Esophagus squamous epithelium (tissue), 5 donors: ENCODE measurements around the gene KIF26B. TPM values are rescaled to one million over a fixed set of nuclear protein-coding genes. Genes with fewer than 3 reads are reported as not detected.

Experiments
- DNase-seq: peaks from one replicate; lab custom pipeline; 2025; lab: John Stamatoyannopoulos, UW
- H3K27ac ChIP-seq, 4 donors: fragments of 200-600 bp; sonication (generic); one replicate each; pipeline ENCODE4 v1.5.1; 2016 to 2019; ENCODE audit warnings: mild to moderate bottlenecking in 1 of 4
- H3K27me3 ChIP-seq, 4 donors: fragments of 200-600 bp; sonication (generic); 1 replicate in 3 of 4; 2 replicates in 1 of 4; pipeline versions ENCODE4 v1.5.1 to v1.6.0; 2017 to 2021; ENCODE audit warnings: antibody characterized with exemption in 1 of 4
- H3K36me3 ChIP-seq, 3 donors: fragments of 200-600 bp; sonication (generic); one replicate each; pipeline ENCODE4 v1.5.1; 2016 to 2019
- H3K4me1 ChIP-seq, 3 donors: fragments of 200-600 bp; sonication (generic); one replicate each; pipeline ENCODE4 v1.5.1; 2017 to 2019
- H3K4me3 ChIP-seq, 4 donors: fragments of 200-600 bp; sonication (generic); 1 replicate in 3 of 4; 2 replicates in 1 of 4; pipeline ENCODE4 v1.5.1; 2016 to 2019; ENCODE audit warnings: mild to moderate bottlenecking in 2 of 4, moderate library complexity in 1 of 4
- H3K9me3 ChIP-seq, 3 donors: fragments of 200-600 bp; sonication (generic); one replicate each; pipeline ENCODE4 v1.5.1; 2016 to 2019
- CTCF ChIP-seq, 6 experiments: fragments of 450-650 bp in 4 of 6; fragments of 200-600 bp in 2 of 6; sonication (generic) in 2 of 6; IDR thresholded peaks; one replicate each; pipeline ENCODE4 v1.5.1; 2016 to 2019; ENCODE audit warnings: antibody characterized with exemption in 6 of 6, mild to moderate bottlenecking in 4 of 6, moderate library complexity in 4 of 6
- POLR2A ChIP-seq, 4 donors: fragments of 450-650 bp; IDR thresholded peaks; one replicate each; pipeline ENCODE4 v1.6.1; 2017; ENCODE audit warnings: antibody characterized with exemption in 4 of 4, mild to moderate bottlenecking in 4 of 4, moderate library complexity in 3 of 4
- WGBS, 2 donors: methylation state at CpG; one replicate each; pipeline ENCODE4 v1.1.5; 2018; 5-methylcytosine and 5-hydroxymethylcytosine counted together
- intact Hi-C: fragments of 100-400 bp; cut with DNase I; formaldehyde crosslinking; loops from one replicate; pipeline ENCODE4 v1.15.0; 2022
- total RNA-seq, 4 donors: library from RNA; depleted of rRNA; stranded (reverse); fragments of >200 nt; gene quantifications; one replicate each; pipeline ENCODE4 v1.1.0, GENCODE V29; 2016
- donor health status: DM: yes; HTN: yes; CAD: no.

Gene KIF26B
- total RNA-seq, 4 donors from 2014 or later, result 0.23 to 2.7 (median 1.0) TPM

GRCh38 chr1:245650441-245650960 lies 495.7 kb downstream of the KIF26B start:
- DNase-seq, result no peak
- no peak for TF ChIP-seq POLR2A (IDR thresholded peaks at IDR 0.05)
- no peak for TF ChIP-seq CTCF (IDR thresholded peaks at IDR 0.05)
- Histone ChIP-seq H3K9me3 (no peaks in the 10 kb centered on the region), H3K36me3 (no peaks in the 10 kb centered on the region), H3K4me1 (no peaks in the 10 kb centered on the region), H3K4me3 (no peak overlapping the region), H3K27ac (no peak overlapping the region), H3K27me3 (no peaks in the 10 kb centered on the region)
- 67 to 83% methylated on average over 5 to 7 of the region's 7 CpGs for WGBS, 2 donors
- intact Hi-C loops, result no loop called here

- Histone ChIP-seq H3K27ac (no peak overlapping the region), H3K4me3 (no peak overlapping the region), H3K9me3 (no peaks in the 10 kb centered on the region), H3K27me3 (no peaks in the 10 kb centered on the region), H3K36me3 (no peaks in the 10 kb centered on the region), H3K4me1 (no peaks in the 10 kb centered on the region)
- TF ChIP-seq POLR2A (IDR thresholded peaks at IDR 0.05) (no peak), CTCF (IDR thresholded peaks at IDR 0.05) (no peak)
- 40 to 89% methylated on average over 1 to 2 of the region's 3 CpGs for WGBS, 2 donors
- no peak for DNase-seq
- intact Hi-C loops, result no loop called here
Observed at GRCh38 chr1:245651093-245651492, 496.3 kb downstream of the KIF26B start.

GRCh38 chr1:245652116-245652515 lies 497.3 kb downstream of the KIF26B start:
- no peaks in the 10 kb centered on the region for H3K9me3 ChIP-seq
- intact Hi-C loops, result no loop called here
- WGBS, 2 donors, result 97 to 98% methylated on average over 4 of the region's 4 CpGs
- H3K4me3 ChIP-seq, result no peak overlapping the region
- no peaks in the 10 kb centered on the region for H3K27me3 ChIP-seq
- H3K27ac ChIP-seq, result no peak overlapping the region
- TF ChIP-seq POLR2A (IDR thresholded peaks at IDR 0.05), result no peak
- no peak for TF ChIP-seq CTCF (IDR thresholded peaks at IDR 0.05)
- H3K4me1 ChIP-seq, result no peaks in the 10 kb centered on the region
- no peak for DNase-seq
- no peaks in the 10 kb centered on the region for H3K36me3 ChIP-seq

GRCh38 chr1:245652660-245653427 lies 498.1 kb downstream of the KIF26B start:
- WGBS, 2 donors, result 67 to 76% methylated on average over 17 of the region's 17 CpGs
- H3K36me3 ChIP-seq, result no peaks in the 10 kb centered on the region
- no peaks in the 10 kb centered on the region for H3K4me1 ChIP-seq
- H3K9me3 ChIP-seq, result no peaks in the 10 kb centered on the region
- H3K4me3 ChIP-seq, result no peak overlapping the region
- TF ChIP-seq CTCF (IDR thresholded peaks at IDR 0.05) (no peak), POLR2A (IDR thresholded peaks at IDR 0.05) (no peak)
- intact Hi-C loops, result no loop called here
- no peak for DNase-seq
- no peak overlapping the region for H3K27ac ChIP-seq
- no peaks in the 10 kb centered on the region for H3K27me3 ChIP-seq

- no peak overlapping the region for H3K27ac ChIP-seq
- WGBS, 2 donors, result 81 to 82% methylated on average over 7 to 8 of the region's 9 CpGs
- intact Hi-C loops, result no loop called here
- H3K27me3 ChIP-seq, result no peaks in the 10 kb centered on the region
- no peaks in the 10 kb centered on the region for H3K9me3 ChIP-seq
- no peak overlapping the region for H3K4me3 ChIP-seq
- TF ChIP-seq CTCF (IDR thresholded peaks at IDR 0.05) (no peak), POLR2A (IDR thresholded peaks at IDR 0.05) (no peak)
- no peaks in the 10 kb centered on the region for H3K4me1 ChIP-seq
- H3K36me3 ChIP-seq, result no peaks in the 10 kb centered on the region
- no peak for DNase-seq
Observed at GRCh38 chr1:245654460-245655050, 499.8 kb downstream of the KIF26B start.
